ENCODE data around the gene MTPN.

- TF ChIP-seq CTCF (IDR thresholded peaks at IDR 0.05) (no peak), EP300 (IDR thresholded peaks at IDR 0.05) (no peak), POLR2A (IDR thresholded peaks at IDR 0.05) (no peak)
Observed at GRCh38 chr7:135962802-135963201, 14.4 kb downstream of the MTPN start.
